Measurements from ENCODE around the gene CA14. TPM values are rescaled to one million over a fixed set of nuclear protein-coding genes. Genes with fewer than 3 reads are reported as not detected.

CA14 gene
- total RNA-seq, 1 experiment from 2014 or later: 42.0 TPM

DNA sequence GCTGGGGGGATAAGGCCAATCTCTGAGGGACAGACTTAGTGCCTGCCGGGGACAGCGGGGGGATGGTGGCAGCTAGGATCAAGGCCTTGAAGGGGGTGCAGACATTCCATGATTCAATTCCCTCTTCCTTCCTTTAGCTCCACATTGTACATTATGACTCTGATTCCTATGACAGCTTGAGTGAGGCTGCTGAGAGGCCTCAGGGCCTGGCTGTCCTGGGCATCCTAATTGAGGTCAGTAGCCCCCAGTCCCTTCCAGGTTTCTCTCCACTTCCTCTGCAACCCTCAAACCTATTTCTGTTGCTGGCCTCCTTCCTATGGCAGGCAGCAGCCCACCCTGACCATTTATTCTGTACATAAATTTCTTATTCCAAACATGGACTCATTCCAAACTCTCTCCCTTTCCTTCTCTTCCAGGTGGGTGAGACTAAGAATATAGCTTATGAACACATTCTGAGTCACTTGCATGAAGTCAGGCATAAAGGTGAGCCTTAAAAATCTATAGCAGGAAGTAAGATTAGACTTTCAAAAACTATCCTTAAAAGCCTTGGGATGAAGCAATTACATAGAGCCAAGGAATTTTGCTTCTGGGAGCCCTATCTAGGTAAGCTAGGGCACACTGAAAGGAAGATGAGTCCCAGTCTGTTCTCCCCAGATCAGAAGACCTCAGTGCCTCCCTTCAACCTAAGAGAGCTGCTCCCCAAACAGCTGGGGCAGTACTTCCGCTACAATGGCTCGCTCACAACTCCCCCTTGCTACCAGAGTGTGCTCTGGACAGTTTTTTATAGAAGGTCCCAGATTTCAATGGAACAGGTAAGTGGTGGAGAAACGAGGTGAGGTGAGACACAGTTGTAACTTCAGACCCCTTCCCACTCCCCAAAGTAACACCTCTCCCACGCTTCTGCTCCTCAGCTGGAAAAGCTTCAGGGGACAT is 5.1 kb downstream of the CA14 start:
- no CpG with 5 or more reads among the region's 6 CpGs for WGBS (ENCODE audit: extremely low coverage, insufficient read length, low lambda C conversion rate)
- H3K36me3 Mint-ChIP-seq (ENCODE audit: insufficient read depth in 1 of 3, low read depth in 3 of 3): peaks cover 40 to 66% (median 64%) of the 10 kb centered on the region in 3 experiments

More for the DNA sequence above, 5.1 kb downstream of the CA14 start:
- Histone ChIP-seq H3K9me3 (ENCODE audit: control insufficient read depth, low read depth, low read length) (no peaks in the 10 kb centered on the region), H4K20me1 (ENCODE audit: control insufficient read depth, insufficient read depth, insufficient read length) (no peaks in the 10 kb centered on the region), H3T11ph (ENCODE audit: low read length) (no peak overlapping the region), H3K79me1 (ENCODE audit: insufficient read depth, low read depth, low read length, poor library complexity, severe bottlenecking) (no peaks in the 10 kb centered on the region), H3K4ac (ENCODE audit: low read depth, low read length) (no peak overlapping the region), H2BK20ac (ENCODE audit: low read depth, low read length, poor library complexity, severe bottlenecking) (no peak overlapping the region), H3K23me2 (ENCODE audit: insufficient read length, low read depth, low read length, poor library complexity, severe bottlenecking) (peaks cover 28% of the 10 kb centered on the region), H2BK15ac (ENCODE audit: low read depth, low read length) (no peak overlapping the region), H3K4me1 (ENCODE audit: insufficient read depth, low read length) (peaks cover 3% of the 10 kb centered on the region; the same call in 1 of the 2 replicates), H4K5ac (ENCODE audit: insufficient read length, low read depth, low read length) (no peak overlapping the region), H2BK12ac (ENCODE audit: insufficient read length, low read depth, low read length) (no peak overlapping the region), H3K9ac (ENCODE audit: extremely low read depth, insufficient read length, low read length) (no peak overlapping the region), H3K56ac (ENCODE audit: insufficient read length, low read depth, low read length) (no peak overlapping the region), H2AFZ (ENCODE audit: low read length) (no peak overlapping the region), H4K8ac (replicated peaks; ENCODE audit: insufficient read length, low read depth, low read length) (no peak overlapping the region), H3K4me2 (ENCODE audit: insufficient read depth, insufficient read length, low read length) (no peak overlapping the region), H4K91ac (ENCODE audit: insufficient read length, low read depth, low read length) (no peak overlapping the region), H3K27ac (ENCODE audit: insufficient read length, low read depth, low read length) (no peak overlapping the region), H3K14ac (ENCODE audit: insufficient read depth, low read length) (no peak overlapping the region), H2BK5ac (ENCODE audit: insufficient read length, low read length) (no peak overlapping the region), H3K23ac (ENCODE audit: insufficient read length, low read depth, low read length) (no peak overlapping the region), H2AK5ac (ENCODE audit: insufficient read length, low read length) (no peak overlapping the region), H3K18ac (ENCODE audit: insufficient read length, low read depth, low read length) (no peak overlapping the region), H2BK120ac (ENCODE audit: low read depth, low read length, poor library complexity, severe bottlenecking) (no peak overlapping the region), H3K79me2 (ENCODE audit: insufficient read depth, low read length) (peaks cover under 1% of the 10 kb centered on the region; the same call in 1 of the 2 replicates), H3K27me3 (ENCODE audit: insufficient read depth, low read length) (no peaks in the 10 kb centered on the region)
- Mint-ChIP-seq H3K27ac (peak overlapping the region in 2 of 3 experiments; percentile 28 to 89; a peak in 4 of 7 replicates), H3K9me3 (no peaks in the 10 kb centered on the region; a peak in 1 of 5 replicates), H3K4me3 (no peak overlapping the region), H3K27me3 (ENCODE audit: low read depth) (no peaks in the 10 kb centered on the region), H3K4me1 (peaks cover 39 to 42% of the 10 kb centered on the region in 2 experiments)
- DNase-seq: no peak
- TF ChIP-seq, protein P1, sequence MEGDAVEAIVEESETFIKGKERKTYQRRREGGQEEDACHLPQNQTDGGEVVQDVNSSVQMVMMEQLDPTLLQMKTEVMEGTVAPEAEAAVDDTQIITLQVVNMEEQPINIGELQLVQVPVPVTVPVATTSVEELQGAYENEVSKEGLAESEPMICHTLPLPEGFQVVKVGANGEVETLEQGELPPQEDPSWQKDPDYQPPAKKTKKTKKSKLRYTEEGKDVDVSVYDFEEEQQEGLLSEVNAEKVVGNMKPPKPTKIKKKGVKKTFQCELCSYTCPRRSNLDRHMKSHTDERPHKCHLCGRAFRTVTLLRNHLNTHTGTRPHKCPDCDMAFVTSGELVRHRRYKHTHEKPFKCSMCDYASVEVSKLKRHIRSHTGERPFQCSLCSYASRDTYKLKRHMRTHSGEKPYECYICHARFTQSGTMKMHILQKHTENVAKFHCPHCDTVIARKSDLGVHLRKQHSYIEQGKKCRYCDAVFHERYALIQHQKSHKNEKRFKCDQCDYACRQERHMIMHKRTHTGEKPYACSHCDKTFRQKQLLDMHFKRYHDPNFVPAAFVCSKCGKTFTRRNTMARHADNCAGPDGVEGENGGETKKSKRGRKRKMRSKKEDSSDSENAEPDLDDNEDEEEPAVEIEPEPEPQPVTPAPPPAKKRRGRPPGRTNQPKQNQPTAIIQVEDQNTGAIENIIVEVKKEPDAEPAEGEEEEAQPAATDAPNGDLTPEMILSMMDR (conservative IDR thresholded peaks at IDR 0.05): no peak

Measured in H9 (cell line).